GM18951 (cell line): ENCODE measurements around the gene JMJD6.
"Not testable (repeated sequence)": the region's sequence is repeated elsewhere in the genome, so short reads cannot be mapped to it uniquely, and the experiment has no call there.

ENCODE experiments used
- POLR2A ChIP-seq: IDR thresholded peaks from 4 replicates; pipeline ENCODE4 v1.6.1; 2011; ENCODE audit warnings: mild to moderate bottlenecking; ENCODE audit not compliant: insufficient read length, insufficient read depth; ENCODE audit errors: extremely low read depth
- in situ Hi-C: fragments of 300-500 bp; cut with MboI; formaldehyde crosslinking; loops from one replicate; pipeline ENCODE4 v1.12.0; 2022; ENCODE audit warnings: low sequenced_read_pairs, mixed read lengths, inconsistent platforms; ENCODE audit not compliant: unreplicated experiment

Gene JMJD6

GRCh38 chr17:76740329-76741118 lies 14.1 kb upstream of the JMJD6 start:
- TF ChIP-seq POLR2A, result no peak
- in situ Hi-C loops, result no loop called here

- in situ Hi-C loops, result not testable (repeated sequence)
Observed at GRCh38 chr17:76739568-76740115, 13.2 kb upstream of the JMJD6 start.

- no peak for TF ChIP-seq POLR2A
- in situ Hi-C loops, result no loop called here
Observed at GRCh38 chr17:76738468-76738850, 12.1 kb upstream of the JMJD6 start.

- in situ Hi-C loops, result no loop called here
- TF ChIP-seq POLR2A, result peak; percentile 42
Observed at GRCh38 chr17:76737676-76738467, 11.5 kb upstream of the JMJD6 start, which contains the start of gene MFSD11. Gene MFSD11, plus strand, starts transcription at chr17:76738119. Its CDS starts 234 bp downstream, at chr17:76738353.

- peak; percentile 100 for TF ChIP-seq POLR2A
- in situ Hi-C loops, result no loop called here
Observed at GRCh38 chr17:76737082-76737675, 10.8 kb upstream of the JMJD6 start, which contains the start of gene SRSF2. Gene SRSF2, minus strand, starts transcription at chr17:76737331. Its CDS starts 171 bp downstream, at chr17:76737160.

- in situ Hi-C loops, result no loop called here
- peak; percentile 46 for TF ChIP-seq POLR2A
Observed at GRCh38 chr17:76736349-76737081, 10.1 kb upstream of the JMJD6 start.

GRCh38 chr17:76735586-76736348 lies 9.4 kb upstream of the JMJD6 start:
- TF ChIP-seq POLR2A, result no peak
- in situ Hi-C loops, result no loop called here

- TF ChIP-seq POLR2A, result no peak
- in situ Hi-C loops, result no loop called here
Observed at GRCh38 chr17:76735006-76735405, 8.6 kb upstream of the JMJD6 start.

GRCh38 chr17:76734080-76734840 lies 7.9 kb upstream of the JMJD6 start:
- in situ Hi-C loops, result no loop called here
- TF ChIP-seq POLR2A, result no peak

GRCh38 chr17:76733618-76733957 lies 7.2 kb upstream of the JMJD6 start:
- peak; percentile 1 for TF ChIP-seq POLR2A
- in situ Hi-C loops, result no loop called here
